Pulmonary artery endothelial cell (primary cell): ENCODE measurements around the gene TMEM164. TPM values are rescaled to one million over a fixed set of nuclear protein-coding genes. Genes with fewer than 3 reads are reported as not detected.

ENCODE experiments used
- DNase-seq: peaks from one replicate; pipeline ENCODE4 v3.0.0-alpha.2; 2011; ENCODE audit warnings: low read depth, low spot score
- total RNA-seq: library from RNA; depleted of rRNA; stranded (reverse); fragments of >200 nt; gene quantifications from 2 replicates; pipeline ENCODE4 v1.2.3, GENCODE V29; 2014

Gene TMEM164
- total RNA-seq, 1 donor from 2014 or later, result 25.1 TPM

DNA sequence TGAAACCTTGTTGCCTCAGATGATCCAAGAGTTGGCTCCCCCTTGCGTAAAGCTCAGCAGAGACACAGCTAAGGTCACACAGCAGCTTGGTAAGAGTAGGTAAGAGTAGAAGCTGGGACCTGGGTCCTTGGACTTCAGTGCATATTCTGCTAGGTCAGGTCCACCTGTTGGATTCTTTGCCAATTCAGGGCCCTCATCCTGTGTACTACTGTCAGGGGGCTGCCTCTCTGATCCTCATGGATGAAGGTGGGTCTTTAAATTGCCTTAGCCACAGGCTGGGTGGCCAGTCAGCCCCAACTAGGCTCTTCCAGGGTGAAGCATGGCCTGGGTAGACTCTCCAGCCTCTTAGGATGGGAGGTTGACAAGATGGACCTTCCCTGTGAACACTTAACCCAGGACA lies 159.2 kb downstream of the TMEM164 start:
- no peak for DNase-seq

DNA sequence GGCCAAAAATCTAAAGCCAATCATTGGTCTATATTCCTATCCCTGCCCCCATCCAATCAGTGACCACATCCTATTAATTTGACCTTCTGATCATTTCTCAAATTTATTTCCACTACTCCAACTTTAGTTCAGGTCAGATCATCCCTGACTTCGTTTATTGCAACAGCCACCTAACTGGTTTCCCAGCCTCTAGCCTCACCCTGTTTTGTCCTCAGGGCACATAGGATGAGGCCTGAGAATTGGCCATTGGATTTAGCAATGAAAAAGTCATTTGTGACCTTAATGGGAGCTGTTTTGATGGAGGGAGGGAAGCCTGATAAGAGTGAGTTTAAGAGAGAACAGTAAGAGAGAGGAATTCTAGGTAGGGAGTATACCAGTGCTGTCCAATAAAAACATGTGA lies 160.0 kb downstream of the TMEM164 start:
- DNase-seq, result no peak

DNA sequence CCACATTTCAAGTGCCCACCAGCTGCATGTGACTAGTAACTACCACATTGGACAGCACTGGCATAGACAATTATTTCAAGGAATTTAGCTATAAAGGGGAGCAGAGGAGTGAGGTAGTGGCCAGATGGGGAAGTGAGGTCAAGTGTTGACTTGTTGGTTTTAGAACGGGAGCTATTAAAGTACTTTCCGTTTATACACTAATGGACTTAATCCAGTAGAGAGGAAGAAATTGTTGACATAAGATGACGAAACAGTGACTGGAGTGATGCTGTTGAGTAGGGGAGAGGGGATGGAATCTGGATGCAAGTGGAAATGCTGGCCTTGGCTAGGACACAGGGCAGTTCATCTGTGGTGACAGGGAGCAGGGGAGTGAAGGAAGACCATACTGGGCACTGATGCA lies 160.6 kb downstream of the TMEM164 start:
- no peak for DNase-seq

DNA sequence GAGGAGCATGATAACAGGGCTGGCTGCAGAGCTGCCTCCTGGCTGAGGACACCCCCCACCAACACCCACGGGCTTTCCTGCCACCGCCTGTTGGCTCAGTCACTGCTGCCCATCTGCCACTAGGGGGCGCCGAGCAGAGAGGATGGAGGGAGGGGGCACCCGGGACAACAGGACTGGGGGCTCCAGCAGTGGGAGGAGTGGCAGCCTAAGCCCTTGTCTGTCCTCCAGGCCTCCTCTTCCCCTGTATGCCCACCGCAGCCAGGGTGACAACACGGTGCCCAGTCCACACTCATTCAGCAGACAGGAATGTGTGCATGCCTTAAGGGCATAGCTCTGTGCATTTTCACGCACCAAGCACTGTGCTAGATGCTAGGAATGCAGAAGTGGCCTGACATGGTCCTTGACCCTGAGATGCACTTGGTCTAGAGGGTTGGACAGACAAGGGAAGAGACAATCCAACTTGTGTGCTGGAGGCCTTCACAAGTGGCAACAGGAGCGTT lies 165.1 kb downstream of the TMEM164 start:
- no peak for DNase-seq

DNA sequence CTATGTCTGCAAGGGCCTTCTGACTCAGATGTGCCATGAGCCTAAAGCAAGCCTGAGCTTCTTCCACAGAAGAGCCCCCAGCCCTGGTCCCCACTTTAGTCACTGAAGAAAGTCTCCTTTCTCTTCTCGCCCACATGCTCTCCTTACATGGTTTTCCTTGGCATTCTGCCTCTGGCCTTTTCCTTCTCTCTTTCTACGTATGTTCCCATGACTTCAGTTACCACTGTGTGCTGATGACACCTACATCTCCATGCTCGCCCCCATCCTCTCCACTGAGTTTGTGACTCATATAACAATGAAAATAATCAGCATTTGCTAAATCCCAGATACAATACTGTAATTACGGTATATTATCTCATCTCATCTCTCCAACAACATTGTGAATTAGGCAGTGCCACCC lies 165.7 kb downstream of the TMEM164 start:
- DNase-seq, result no peak

DNA sequence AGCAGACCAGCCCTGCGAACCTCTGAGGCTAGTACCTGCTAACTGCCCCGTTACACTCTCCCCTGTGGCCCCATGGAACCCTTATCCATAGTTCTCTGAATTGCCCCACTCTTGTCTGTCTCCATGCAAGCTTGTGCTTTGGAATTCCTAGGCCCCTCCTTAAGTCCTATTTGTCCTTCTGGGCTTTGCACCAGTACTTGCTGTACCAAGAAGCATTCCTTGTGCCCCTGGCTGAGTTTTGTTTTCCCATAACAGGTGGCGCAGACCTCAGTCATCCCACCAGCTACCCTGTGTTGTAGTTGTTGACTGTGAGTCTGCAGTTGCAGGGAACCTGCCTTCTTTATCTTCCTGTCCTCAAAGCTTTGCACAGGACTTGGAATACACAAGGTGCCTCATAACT lies 167.1 kb downstream of the TMEM164 start:
- DNase-seq, result no peak

DNA sequence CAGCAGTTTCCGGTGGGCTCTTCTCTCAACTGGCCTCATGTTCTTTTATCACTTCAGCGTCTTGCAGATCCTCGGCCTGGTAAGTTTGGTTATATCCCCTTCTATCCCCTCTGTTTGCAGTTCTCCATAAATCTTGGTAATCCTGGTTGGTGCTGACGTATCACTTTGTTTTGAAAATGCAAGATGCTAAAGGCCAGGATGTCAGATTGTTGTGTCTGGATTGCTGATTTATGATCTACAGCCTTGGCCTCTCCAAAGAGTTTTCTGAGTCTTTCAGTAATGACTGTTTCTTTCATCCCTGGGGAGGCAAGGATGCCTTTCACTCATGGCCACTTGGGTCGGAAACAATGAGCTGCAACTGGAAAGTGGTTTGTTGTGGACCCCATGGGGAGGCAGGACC lies 168.5 kb downstream of the TMEM164 start:
- DNase-seq, result no peak

DNA sequence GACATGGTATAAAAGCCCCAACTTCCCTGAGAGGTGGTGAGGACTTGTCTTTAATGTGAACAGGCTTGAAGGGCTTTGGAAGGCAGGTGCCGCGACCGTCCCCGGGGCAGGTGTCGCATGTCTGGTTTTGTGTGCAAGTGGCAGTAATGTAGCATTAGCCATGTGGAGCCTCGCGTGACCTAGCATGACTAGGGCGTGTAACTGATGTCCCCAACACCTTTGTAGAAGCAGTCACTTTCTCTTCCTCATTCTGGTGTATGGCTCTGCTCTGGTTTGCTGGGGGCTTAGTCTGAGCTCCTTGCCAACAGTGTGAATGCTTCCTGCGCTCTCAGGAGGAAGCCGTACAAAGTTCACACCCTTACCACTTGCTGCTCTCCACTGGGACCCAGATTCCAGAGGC lies 169.3 kb downstream of the TMEM164 start:
- no peak for DNase-seq

DNA sequence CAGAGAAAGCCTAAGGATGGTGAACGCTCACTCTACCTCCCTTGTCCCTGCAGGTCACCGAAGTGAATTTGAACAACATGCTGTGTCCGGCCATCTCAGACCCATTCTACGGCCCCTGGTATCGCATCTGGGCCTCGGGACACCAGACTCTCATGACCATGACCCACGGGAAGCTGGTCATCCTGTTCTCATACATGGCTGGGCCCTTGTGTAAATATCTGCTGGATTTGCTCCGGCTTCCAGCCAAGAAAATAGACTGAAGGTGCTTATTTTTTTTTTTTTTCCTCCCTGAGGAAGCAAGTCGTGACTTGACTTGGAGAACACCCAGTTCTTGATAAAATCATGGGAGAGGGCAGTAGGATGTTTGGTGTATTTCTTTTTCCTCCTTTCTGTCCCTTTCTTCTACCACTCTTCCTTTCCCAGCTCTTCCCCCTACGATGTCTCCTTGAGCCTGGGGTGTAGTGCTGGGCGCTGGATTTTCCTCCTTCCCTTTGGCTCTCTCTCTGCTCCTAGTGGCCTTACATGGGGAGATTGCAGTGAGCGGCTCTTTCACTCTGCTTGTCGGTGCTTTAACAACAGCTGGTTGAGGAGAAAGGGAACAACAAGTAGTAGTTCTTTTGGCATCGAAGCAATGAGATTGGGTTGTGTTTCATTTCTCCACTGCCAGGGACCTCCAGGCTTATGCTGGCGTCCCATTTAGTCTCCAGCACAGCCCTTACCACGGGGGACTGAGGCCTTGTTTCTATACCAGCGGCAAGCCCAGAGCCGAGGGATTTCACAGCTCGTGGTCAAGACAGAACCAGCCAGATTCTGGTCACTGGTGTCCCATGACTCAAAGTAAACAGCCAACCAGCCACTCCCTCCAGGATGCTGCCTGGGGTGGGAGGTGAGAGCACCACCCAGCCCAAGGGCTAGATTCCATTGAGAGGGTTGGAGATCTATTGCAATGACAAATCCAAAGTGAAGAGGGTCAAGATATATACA lies 170.6 kb downstream of the TMEM164 start:
- DNase-seq, result no peak

DNA sequence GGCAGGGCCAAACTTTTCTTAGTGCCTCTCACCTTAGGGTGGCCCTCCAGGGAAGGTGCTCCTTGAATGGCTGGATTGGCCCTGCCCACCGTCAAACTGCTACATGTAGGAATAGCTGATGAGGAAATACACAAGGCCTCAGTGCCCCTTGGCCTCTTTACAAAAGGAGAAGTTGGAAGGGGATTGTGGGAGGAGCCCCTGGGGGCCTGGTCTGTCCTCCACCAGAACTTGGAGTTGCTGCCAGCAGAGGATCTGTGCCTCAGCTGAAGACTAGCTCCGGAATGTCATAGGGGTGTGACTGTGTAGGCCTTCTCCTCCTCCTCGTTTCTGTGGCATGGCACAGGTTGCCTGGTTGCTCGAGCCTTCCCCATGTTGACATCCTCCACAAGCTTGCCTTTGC lies 172.2 kb downstream of the TMEM164 start:
- no peak for DNase-seq

DNA sequence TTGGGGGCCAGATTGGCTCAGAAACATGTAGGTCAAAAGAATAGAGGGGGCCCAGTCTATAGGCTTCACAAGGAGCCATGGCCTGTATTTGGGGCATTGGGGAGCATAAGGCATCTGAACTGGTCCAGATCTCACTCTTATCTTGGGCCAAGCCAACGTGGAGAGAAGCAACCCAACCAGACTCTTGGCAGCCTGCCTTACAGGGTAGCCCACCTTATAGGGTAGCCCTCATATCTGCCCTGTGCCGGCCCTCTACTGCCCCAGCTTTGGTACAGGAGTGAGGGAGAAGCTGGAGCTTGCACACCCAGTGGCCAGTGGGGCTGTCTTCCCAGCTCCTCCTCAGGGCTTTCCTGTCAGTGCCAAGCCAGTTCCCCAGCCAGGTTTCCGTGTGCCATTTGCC lies 172.8 kb downstream of the TMEM164 start:
- DNase-seq, result no peak

DNA sequence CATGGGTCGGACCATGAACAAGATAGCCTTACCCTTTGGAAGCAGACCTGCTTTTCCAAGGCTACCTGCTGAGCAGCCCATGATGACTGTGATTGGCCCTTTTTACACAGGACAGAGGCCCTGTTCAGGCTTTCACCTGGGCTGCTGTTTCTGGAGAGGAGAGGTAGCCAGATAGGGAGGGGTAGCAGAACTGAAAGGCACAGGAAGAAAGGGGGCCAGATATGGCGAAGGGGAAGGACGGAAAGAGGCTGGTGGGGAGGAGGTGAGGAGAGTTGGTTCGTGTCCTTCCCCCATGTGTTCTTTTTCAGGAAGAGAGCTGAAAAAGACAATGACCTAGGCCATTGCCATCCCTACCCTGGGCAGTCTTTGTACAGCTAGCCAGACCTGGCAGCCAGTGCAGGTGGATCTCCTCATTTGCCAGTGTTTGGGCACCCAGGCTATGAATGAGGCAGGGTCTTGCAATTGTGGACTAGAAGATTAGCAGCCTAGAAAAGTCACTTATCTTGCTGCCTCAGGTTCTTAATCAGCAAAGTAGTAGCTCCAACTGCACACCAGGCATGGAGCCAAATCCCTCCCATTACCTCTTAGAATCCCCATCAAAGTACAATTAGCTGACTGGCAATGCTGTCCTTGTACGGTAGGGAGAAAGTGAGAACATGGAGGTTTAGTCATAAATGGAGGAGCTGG lies 175.4 kb downstream of the TMEM164 start:
- no peak for DNase-seq

DNA sequence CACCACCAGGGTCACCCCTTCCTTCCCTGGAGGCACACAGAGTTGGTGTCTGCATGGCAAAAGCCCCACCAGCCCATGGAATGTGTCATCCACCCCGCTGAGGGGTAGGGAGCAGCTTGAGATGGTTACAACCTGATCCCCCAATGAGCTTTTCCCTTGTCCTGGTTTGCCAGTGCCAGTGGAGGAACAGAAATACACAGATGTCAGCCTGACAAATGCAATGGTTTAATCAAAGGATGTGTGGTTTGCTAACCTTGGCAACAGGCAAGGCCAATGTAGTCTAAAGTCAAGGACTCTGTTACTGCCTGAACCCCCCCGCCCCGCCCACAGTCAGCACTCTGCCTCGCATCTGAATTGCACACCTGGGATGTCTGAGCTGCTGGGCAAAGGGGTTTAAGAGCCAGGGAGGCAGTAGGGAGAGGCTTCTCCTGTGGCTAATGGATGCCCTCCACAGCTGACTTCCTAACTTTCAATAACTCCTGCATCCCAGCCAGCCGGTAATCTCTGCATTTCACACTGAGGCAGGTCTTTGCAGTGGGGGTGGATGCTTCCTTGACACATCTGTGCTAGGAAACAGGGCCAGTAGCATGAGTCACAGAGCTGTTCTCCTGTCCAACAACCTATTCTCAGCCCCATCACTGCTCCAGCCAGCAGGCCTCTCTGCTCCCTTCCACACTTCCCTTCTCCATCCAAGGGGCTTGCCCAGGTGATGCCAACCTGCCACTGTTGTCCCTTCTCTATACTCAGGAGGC lies 177.4 kb downstream of the TMEM164 start:
- DNase-seq, result no peak

DNA sequence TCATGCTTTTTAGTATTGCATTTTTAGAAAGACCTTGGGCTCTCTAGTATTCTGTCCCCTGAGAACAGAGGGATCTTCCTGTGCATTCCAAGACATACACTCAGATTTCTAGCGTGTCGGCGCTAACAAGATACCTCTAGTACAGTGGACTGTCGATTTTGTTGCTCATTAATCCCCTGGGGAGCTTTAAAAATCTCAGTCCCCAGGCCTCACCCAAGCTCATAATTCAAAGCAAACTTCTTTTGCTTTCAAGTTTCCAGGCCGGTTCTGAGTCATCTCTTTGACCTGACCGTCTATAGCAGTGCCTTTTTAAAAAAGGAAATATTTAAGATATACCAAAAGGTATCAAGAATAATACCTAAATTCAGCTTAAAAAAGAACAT lies 178.0 kb downstream of the TMEM164 start:
- no peak for DNase-seq

DNA sequence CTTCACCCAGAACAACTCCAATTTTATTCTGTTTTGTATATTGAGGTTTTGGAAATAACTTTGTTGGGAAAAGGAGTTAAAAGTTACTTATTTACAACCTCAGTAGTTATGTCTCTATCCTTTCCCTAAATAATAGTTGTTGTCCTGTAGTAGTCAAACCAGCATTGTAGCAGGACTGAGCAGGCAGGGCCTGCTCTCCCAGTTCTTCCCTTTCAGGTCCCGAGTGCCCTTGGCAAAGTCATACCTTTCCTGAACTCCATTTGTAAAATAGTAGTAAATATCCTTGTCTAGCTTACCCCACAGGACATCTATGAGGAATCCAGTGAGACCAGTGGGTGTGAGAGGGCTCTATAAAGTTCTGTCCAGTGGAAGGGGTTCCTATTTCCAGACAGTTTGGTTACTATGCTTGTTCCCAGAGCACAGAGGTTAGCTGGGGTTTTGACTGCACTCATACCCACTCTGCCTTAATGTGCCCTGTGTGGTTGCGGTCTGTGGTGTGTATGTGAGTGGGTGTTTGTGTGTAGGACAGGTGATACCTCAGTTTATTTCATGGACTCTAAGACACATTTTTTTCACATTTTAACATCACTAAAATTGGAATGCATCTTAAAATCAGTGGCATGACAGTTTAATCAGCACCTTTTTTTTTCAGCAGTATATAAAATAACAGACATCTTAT lies 178.7 kb downstream of the TMEM164 start:
- DNase-seq, result no peak

DNA sequence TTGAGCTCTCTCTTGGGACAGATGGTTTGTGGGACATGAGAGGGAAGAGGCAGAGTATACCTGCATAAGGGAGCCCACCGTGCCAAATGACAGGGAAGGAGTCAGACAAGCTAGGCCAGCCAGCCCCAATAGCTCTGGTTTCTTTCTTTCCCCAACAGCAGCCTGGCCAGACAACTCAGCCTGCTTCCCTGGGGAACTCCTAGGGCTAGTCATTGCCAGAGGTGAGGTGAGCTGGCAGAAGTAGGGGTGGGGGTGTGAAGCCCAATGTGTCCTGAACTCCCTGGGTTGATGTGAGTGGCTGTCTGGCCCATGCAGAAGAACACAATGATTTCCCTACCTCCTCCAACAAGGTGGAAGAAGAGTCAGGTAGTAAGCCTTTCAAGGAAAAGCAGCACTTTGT lies 179.4 kb downstream of the TMEM164 start:
- DNase-seq, result no peak

DNA sequence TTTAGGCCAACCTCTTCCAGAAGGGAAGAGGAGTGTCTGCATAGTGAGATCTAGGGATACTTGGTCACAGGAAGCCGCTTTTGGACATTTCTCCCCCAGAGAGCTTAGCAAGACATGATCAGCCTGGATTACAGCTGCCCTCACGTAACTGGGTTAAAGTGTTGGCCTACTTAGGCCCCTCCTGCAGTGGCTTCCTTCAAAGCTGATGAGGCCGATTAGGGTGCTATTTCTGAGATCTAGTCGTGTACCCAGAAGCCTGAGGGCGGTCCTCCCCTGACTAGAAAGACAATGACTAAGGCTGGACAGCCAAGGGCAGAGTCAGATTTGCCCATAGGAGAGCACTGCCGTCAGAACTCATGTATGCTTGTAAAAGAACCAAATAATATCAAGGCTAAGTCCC lies 180.0 kb downstream of the TMEM164 start:
- no peak for DNase-seq

DNA sequence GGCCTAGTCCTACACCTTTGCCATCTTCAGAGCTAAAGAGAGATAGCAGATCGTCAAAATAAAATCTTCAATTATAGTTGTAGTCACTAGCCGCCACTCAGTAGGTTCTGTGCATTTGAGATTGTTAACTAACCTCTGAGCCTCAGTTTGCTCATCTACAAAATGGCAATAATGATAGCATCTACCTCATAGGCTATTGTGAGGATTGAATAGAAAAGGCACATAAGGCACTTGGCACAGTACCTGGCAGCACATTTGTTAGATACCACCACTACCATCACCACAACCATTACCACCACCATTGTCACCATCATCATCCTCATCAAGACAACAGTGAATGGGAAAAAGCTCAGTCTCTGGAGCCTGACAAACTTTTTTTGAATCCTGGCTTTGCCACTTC lies 180.4 kb downstream of the TMEM164 start:
- DNase-seq, result no peak

DNA sequence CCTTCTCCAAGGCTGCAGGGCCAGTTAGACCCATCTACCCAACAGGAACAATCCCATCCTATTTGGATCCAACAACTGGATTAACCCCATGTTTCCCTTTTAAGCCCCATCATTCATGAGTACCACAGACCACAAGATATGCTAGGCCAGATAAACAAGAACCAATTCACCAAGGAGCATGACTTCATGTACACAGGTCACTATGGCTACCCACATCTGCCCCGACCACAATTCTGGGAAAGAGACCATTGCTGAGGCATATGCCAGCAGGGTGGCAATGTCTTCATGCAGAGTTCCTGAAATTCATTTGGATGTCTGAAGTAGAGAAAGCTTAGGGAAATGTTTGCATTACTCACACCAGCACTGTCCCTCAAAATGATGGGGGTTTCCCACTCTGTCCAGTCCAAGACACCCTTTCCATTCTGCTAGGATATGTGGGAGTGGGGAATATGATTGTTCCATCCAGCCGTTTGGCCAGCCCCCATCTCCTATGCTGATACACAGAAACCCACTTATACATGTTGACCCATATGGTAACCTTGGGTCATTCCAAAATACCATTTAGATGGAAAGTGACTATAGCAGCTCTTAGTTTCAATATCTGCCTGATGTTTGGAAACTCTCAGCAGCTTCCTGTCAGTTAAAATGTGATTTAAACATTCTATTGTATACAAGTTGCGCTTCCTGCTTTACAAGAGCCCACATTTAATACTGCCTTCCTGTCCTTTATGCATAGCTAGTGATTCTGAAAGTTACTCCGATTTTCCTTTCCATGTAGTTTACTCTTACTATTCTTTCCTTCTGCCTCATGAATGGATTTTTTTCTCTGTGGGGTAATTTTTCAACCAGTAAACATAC lies 186.0 kb downstream of the TMEM164 start:
- DNase-seq, result no peak

DNA sequence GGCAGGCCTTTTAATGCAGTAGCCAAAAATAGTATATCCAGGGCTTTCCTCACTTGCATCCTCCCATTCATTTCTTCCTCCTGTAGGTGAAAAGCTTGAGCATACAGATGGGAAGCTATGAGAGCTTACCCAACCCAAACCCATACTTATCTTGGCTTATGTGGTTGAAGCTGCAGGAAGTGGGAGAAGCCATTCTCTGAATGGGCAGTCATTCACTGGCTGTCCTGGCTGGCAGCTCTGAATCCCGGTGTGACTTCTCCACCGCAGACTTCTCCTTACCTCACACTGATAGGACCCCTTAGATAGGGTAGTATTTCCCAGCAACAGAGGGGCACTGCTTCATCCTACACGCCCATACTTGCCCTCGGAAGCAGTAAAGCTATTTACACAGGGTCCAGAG lies 189.6 kb downstream of the TMEM164 start:
- DNase-seq, result no peak
